NCI-H526 (cell line): Measurements from ENCODE around the gene PRXL2B.
"Not testable (repeated sequence)": the region's sequence is repeated elsewhere in the genome, so short reads cannot be mapped to it uniquely, and the experiment has no call there.

ENCODE experiments used
- DNase-seq, 2 experiments: peaks; one replicate each; lab custom pipeline; 2025; lab: John Stamatoyannopoulos, UW

PRXL2B gene

GRCh38 chr1:2550309-2550861 lies 36.2 kb upstream of the PRXL2B start:
- not testable (repeated sequence) for DNase-seq

DNA sequence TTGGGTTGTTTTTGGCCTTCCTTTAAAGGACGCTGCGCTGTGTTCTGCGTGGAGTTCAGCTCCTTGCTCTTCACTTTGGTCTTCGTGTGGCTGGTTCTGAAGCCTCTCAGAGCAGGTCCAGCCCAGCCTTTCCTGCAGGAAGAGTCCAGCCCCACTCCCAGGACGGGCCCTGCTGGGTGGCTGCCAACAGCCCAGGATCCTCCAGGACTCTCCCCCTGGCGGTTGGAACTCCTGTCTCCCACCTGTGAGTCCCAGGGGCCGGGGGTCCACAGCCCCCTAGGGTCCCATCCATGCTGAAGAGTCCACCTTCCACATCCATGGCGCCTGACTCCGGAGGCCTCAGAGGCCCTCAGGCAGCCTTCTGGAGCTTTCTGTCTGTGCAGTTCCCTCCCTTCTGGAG lies 35.0 kb upstream of the PRXL2B start:
- not testable (repeated sequence) for DNase-seq

DNA sequence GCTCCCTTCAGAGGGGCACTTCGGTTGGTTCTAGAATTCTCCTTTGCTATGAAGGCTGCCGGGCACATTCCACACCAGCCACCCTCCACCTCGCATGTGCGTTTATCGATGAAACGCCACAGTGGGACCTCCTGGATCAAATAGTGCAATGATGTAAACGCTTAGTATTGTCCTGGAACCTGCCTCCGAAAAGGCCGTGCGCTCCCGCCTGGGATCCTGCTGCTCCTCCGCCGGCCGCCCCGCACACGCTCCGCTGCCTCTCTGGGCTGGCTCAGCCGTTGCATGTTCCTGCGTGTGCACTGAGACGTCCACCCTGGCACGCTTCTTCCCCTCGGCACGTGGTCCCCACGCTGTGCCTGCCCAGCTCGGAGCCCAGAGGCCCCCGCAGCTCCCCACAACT lies 34.4 kb upstream of the PRXL2B start:
- DNase-seq: no peak

DNA sequence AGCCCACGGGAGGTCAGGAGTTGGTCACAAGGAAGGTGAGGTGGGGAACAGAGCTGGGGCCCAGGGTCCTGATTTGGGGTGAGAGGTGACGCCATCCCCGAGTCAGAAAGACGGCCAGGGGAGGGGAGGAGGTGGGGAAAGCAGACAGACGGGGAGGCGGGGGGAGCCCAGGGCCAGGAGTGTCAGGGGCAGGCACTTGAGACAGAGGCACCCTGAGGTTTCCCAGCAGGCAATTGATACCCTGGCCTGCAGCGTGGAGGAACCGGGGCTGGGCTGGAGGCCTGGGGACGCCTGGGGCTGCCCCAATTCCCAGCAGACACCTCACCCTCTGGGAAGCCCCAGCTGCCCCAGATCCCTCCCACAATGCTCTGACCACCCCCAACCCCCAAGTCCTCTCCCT lies 33.5 kb upstream of the PRXL2B start:
- DNase-seq: not testable (repeated sequence)

DNA sequence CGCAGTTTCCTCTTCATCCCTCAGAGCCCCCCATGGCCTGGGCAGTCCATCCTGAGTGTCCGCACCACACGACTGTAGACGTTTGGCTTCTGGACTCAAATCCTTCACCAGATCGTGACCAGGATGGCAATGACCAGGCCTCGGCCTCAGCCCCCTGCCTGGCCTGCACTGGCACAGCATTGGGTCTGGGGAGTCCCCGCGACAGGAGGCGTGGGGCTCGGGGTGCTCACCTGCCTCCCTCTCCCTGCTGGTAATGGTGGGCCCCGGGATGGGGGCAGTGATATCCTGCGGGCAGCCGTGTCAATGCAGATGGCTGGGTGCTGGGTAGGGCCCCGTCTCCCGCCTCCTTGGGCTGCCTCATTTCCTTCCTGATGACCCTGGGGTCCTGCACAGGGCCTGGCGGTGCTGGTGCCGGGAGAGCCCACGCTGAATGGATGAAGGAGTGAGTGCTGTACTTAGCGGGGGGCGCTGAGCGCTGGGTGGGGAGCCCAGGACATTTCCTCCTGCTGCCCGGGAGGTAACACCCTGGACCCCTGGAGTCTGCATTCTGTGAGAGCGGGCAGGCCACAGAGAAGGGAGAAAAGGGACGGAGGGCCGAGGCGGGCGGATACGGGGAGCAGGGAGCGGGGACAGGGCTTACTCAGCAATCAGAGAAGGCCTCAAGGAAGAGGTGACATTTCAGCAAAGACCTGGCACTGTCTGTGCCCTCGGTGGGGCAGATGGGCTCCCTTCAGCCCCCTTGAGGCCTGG lies 32.5 kb upstream of the PRXL2B start:
- no peak for DNase-seq

GRCh38 chr1:2554621-2555387 lies 31.8 kb upstream of the PRXL2B start:
- DNase-seq: no peak

GRCh38 chr1:2555634-2556276 lies 30.8 kb upstream of the PRXL2B start:
- no peak for DNase-seq

DNA sequence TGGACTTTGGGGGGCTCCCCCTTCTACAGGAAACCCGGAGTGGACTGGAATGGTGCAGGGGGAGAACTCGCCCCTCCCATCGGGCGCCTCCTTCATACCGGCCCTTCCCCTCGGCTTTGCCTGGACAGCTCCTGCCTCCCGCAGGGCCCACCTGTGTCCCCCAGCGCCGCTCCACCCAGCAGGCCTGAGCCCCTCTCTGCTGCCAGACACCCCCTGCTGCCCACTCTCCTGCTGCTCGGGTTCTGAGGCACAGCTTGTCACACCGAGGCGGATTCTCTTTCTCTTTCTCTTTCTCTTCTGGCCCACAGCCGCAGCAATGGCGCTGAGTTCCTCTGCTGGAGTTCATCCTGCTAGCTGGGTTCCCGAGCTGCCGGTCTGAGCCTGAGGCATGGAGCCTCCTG lies 30.3 kb upstream of the PRXL2B start, which contains the start of gene TNFRSF14:
Gene TNFRSF14 (plus strand): TSS at position 95 of the 401 bp plus-strand sequence. CDS start 294 bp downstream, at position 389.
- no peak for DNase-seq

GRCh38 chr1:2556678-2557481 lies 29.7 kb upstream of the PRXL2B start:
- no peak for DNase-seq

DNA sequence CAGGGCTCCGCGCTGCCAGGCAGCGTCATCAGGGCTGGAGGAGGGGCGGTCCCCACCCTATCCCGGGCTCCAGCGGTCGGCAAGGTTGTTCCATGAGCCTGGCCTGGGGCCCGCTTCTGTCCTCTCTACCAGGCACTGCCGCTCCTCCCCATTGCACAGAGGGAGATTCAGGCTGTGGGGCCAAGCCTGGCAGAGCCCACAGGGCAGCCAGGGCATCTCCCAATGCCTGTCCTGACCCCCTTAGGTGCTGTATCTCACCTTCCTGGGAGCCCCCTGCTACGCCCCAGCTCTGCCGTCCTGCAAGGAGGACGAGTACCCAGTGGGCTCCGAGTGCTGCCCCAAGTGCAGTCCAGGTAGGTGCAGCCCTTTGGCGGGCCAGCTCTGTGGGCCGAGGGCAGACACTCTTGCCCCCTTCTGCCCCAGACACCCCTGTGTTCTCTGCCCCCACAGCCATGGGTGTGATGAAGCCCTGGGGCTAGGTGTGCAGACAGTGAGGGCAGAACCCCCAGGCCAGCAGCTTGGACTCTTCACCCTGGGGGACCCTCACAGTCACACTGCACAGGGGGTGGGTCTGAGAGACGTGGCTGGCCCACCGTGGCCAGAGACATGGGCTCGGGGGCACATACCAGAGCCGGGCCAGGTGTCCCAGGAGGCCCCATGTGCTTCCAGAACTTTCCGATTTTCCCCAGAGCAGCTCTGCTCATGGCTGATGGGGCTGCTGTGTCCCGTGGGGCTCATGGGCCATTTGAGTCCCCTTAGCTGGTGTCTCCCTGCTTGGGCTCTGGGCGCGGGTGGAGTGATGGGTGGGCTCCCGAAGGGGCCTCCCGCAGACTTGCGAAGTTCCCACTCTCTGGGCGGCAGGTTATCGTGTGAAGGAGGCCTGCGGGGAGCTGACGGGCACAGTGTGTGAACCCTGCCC lies 28.8 kb upstream of the PRXL2B start:
- DNase-seq: no peak

DNA sequence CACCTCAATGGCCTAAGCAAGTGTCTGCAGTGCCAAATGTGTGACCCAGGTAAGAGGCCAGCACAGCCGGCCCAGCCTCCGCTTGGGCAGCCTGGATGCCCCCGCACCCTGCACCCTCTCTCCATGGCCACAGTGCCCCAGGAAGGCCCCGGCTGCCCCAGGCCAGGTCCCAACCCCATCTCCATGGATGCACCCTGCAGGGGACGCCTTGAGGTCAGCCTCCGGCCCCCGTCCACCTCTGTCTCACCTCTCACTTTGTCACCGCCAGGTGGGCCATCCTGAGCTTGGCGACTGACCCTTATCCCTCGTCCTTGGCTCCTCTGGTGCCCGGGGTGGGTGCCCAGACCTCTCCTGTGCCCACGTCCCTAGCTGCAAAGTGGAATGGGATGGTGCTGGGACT lies 28.2 kb upstream of the PRXL2B start:
- no peak for DNase-seq

- no peak for DNase-seq
Observed at GRCh38 chr1:2558861-2559260, 27.7 kb upstream of the PRXL2B start.

DNA sequence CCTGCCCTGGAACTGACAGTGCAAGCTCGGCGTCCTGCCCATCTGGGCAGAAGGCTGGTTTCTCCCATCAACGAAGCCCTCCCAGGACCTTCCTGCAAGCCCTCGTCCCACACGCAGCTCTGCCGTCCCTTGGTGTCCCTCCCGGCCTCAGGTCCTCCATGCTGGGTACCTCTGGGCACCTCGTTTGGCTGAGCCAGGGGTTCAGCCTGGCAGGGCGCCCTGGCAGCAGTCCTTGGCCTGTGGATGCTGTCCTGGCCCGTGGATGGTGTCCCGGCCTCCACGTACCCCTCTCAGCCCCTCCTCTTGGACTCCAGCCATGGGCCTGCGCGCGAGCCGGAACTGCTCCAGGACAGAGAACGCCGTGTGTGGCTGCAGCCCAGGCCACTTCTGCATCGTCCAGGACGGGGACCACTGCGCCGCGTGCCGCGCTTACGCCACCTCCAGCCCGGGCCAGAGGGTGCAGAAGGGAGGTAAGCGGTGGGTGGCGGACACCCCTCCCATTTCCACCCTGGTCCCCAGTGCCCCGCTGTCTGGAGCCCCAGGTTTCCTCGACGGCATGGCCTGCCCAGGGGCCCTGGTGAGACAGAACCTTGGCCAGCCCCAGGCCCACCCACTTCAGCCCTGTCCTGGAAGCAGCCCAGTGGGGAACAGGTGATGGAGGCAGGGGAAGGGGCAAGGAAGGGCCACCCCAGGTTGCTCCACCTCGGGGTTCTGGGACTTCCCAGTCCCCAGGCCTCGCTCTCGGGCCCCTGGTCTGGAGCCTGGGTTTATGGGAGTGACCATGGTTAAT lies 26.9 kb upstream of the PRXL2B start:
- no peak for DNase-seq

- no peak for DNase-seq
Observed at GRCh38 chr1:2560299-2561073, 26.1 kb upstream of the PRXL2B start.

DNA sequence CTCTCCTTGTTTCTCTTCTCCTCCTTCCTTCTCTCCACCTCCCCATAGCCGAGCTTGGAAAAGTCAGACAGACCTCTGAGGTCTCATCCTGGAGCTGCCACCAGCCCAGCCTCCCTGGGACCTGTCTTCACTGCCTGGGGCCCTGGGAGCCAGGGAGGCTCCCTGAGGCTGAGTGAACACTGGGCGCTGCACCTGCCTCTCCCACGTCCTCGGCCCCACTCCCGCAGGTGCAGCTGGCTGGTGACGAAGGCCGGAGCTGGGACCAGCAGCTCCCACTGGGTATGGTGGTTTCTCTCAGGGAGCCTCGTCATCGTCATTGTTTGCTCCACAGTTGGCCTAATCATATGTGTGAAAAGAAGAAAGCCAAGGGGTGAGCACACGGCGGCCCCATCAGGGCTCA lies 25.1 kb upstream of the PRXL2B start:
- no peak for DNase-seq

DNA sequence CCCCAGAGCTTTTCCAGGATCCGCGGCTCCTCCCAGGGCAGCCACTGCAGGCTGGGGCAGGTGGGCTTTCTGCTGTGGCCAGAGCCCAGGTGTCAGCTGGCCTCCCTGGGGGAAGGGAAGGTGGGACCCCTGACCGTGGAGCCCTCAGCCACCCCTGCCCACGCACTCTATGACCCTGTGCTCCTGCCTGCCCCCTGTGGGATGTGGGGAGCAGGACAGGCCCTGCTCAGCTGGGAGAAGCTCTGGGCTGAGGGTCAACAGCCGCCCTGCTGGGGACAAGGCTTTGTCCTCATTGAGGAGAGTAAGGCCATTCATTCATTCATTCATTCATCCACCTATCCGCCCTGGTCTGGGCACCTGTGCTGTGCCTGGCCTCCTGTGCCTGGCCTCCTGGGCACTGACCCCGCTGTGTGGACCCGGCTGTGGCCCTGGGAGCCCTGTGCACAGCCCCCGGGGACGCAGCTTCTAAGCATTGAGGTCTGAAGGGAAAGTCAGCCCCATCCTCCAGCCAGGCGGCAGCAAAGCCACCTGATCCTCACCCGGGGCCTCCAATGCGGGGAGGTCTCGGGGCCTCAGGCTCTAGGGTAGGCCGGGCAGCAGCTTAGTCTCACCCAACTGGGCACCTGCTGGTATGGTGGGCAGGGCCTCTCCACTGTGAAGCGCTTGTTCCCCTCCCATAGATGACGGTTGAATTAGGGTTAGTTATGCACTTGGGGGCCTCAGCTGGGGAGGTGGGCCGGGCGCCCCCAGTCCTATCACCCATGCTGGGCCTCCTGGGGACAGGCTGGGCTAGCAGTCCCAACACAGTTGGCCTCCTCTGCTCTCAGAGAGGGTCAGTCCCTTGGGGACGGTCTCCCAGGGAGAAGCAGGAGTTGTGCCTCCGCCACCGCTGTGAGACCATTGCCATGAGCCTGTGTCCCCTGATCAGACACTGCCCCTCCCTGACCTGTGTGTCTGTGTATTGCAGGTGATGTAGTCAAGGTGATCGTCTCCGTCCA lies 24.4 kb upstream of the PRXL2B start:
- DNase-seq: no peak

- DNase-seq: no peak
Observed at GRCh38 chr1:2563205-2563604, 23.4 kb upstream of the PRXL2B start.
